Measurements from ENCODE around the gene DRGX.

GRCh38 chr10:49382826-49383225, 13.1 kb downstream of the DRGX start:
- TF ChIP-seq ZNF292 (tag by site-specific recombination; IDR thresholded peaks at IDR 0.05; ENCODE audit: borderline replicate concordance, low read depth): no peak
- TF ChIP-seq IKZF3 (tag by site-specific recombination; IDR thresholded peaks at IDR 0.05): no peak
- TF ChIP-seq, protein P1, sequence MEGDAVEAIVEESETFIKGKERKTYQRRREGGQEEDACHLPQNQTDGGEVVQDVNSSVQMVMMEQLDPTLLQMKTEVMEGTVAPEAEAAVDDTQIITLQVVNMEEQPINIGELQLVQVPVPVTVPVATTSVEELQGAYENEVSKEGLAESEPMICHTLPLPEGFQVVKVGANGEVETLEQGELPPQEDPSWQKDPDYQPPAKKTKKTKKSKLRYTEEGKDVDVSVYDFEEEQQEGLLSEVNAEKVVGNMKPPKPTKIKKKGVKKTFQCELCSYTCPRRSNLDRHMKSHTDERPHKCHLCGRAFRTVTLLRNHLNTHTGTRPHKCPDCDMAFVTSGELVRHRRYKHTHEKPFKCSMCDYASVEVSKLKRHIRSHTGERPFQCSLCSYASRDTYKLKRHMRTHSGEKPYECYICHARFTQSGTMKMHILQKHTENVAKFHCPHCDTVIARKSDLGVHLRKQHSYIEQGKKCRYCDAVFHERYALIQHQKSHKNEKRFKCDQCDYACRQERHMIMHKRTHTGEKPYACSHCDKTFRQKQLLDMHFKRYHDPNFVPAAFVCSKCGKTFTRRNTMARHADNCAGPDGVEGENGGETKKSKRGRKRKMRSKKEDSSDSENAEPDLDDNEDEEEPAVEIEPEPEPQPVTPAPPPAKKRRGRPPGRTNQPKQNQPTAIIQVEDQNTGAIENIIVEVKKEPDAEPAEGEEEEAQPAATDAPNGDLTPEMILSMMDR (tag by site-specific recombination; IDR thresholded peaks at IDR 0.05): no peak
- TF ChIP-seq, protein P2, sequence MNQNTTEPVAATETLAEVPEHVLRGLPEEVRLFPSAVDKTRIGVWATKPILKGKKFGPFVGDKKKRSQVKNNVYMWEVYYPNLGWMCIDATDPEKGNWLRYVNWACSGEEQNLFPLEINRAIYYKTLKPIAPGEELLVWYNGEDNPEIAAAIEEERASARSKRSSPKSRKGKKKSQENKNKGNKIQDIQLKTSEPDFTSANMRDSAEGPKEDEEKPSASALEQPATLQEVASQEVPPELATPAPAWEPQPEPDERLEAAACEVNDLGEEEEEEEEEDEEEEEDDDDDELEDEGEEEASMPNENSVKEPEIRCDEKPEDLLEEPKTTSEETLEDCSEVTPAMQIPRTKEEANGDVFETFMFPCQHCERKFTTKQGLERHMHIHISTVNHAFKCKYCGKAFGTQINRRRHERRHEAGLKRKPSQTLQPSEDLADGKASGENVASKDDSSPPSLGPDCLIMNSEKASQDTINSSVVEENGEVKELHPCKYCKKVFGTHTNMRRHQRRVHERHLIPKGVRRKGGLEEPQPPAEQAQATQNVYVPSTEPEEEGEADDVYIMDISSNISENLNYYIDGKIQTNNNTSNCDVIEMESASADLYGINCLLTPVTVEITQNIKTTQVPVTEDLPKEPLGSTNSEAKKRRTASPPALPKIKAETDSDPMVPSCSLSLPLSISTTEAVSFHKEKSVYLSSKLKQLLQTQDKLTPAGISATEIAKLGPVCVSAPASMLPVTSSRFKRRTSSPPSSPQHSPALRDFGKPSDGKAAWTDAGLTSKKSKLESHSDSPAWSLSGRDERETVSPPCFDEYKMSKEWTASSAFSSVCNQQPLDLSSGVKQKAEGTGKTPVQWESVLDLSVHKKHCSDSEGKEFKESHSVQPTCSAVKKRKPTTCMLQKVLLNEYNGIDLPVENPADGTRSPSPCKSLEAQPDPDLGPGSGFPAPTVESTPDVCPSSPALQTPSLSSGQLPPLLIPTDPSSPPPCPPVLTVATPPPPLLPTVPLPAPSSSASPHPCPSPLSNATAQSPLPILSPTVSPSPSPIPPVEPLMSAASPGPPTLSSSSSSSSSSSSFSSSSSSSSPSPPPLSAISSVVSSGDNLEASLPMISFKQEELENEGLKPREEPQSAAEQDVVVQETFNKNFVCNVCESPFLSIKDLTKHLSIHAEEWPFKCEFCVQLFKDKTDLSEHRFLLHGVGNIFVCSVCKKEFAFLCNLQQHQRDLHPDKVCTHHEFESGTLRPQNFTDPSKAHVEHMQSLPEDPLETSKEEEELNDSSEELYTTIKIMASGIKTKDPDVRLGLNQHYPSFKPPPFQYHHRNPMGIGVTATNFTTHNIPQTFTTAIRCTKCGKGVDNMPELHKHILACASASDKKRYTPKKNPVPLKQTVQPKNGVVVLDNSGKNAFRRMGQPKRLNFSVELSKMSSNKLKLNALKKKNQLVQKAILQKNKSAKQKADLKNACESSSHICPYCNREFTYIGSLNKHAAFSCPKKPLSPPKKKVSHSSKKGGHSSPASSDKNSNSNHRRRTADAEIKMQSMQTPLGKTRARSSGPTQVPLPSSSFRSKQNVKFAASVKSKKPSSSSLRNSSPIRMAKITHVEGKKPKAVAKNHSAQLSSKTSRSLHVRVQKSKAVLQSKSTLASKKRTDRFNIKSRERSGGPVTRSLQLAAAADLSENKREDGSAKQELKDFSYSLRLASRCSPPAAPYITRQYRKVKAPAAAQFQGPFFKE (tag by site-specific recombination; IDR thresholded peaks at IDR 0.05; ENCODE audit: borderline replicate concordance): no peak
- TF ChIP-seq ZNF274 (IDR thresholded peaks at IDR 0.05; ENCODE audit: low read length): no peak
- no peak for TF ChIP-seq ZNF274 (tag by site-specific recombination; IDR thresholded peaks at IDR 0.05; ENCODE audit: borderline replicate concordance)
- no peak for TF ChIP-seq ZNF777 (tag by site-specific recombination; IDR thresholded peaks at IDR 0.05; ENCODE audit: borderline replicate concordance)
- no peak for TF ChIP-seq ZNF776 (tag by site-specific recombination; IDR thresholded peaks at IDR 0.05; ENCODE audit: borderline replicate concordance)
- no peak for TF ChIP-seq TCF7L2 (IDR thresholded peaks at IDR 0.05; ENCODE audit: borderline replicate concordance, low read depth, low read length)

Data from HEK293 (cell line).